Effector memory CD4-positive, alpha-beta T cell (primary cell): ENCODE results near the gene SAT2.

Experiments used
- DNase-seq, 3 donors: peaks; one replicate each; pipeline ENCODE4 v3.0.0-alpha.2; 2020
- H3K27ac ChIP-seq: 2 replicates; pipeline ENCODE4 v1.7.0; 2013; ENCODE audit warnings: mild to moderate bottlenecking, low read length, moderate library complexity; ENCODE audit not compliant: insufficient read depth, poor library complexity, severe bottlenecking
- H3K27me3 ChIP-seq: replicated peaks from 2 replicates; pipeline ENCODE4 v1.7.0; 2013; ENCODE audit warnings: mild to moderate bottlenecking, low read length; ENCODE audit not compliant: insufficient read depth, control insufficient read depth, poor library complexity, severe bottlenecking
- H3K36me3 ChIP-seq: 2 replicates; pipeline ENCODE4 v1.7.0; 2013; ENCODE audit warnings: mild to moderate bottlenecking, low read length, moderate library complexity; ENCODE audit not compliant: control insufficient read depth, insufficient read depth
- H3K4me1 ChIP-seq: 2 replicates; pipeline ENCODE4 v1.7.0; 2013; ENCODE audit warnings: low read length, mild to moderate bottlenecking; ENCODE audit not compliant: control insufficient read depth, insufficient read depth, poor library complexity, severe bottlenecking
- H3K4me3 ChIP-seq: 2 replicates; pipeline ENCODE4 v1.7.0; 2013; ENCODE audit warnings: low read length, low read depth, mild to moderate bottlenecking; ENCODE audit not compliant: insufficient read depth, poor library complexity, severe bottlenecking
- H3K9me3 ChIP-seq: 2 replicates; pipeline ENCODE4 v1.7.0; 2013; ENCODE audit warnings: mild to moderate bottlenecking, low read length, moderate library complexity; ENCODE audit not compliant: control insufficient read depth
- total RNA-seq, 3 donors: gene quantifications; one replicate each; lab custom pipeline; 2026; lab: John Stamatoyannopoulos, UW

Gene SAT2
- 18.2 to 26.1 (median 19.0) reads per million in 3 donors for total RNA-seq

DNA sequence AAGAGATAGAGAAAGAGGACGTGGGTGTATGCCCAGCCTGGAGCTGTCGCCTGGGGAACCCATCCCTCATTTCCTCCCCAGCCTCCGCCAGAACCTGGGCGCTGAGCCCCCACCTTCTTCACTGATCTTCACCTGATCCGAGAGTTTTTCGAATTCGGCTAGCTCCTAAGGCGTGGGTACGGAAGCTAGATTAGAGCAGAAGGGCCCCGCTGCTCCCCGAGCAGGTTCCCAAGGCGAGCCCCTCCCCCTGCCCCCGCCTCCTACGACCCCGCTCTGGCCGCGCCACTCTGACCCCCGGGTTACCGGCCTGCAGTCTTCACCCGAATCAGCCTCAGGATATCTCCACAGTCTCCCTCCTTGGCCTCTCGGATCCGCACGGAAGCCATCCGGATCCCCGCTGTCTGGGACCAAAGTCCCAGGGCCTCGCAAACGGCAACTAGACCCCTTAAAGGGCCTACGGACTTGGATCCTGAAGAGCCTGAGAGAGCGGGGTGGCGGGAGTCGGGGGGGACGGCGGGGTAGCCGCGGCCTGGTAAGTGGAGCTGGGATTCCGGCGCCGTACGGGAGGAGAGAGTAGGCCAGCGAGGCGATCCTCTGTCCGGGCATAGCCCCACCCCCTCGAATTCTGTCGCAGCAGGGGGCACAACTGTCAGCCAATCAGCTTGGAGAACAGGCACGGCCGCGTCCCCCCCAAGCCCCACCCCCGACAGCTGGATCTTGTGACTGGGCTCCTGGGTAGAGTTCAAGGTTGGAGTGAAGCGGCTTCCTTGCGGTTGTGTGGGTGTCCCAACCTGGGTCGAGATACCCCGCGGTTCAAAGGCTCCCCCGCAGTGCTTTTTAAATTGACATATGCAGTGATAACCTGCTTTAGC lies at the start of gene SAT2:
SAT2 (minus strand) TSS at position 572 of the 872 bp plus-strand sequence; CDS start at position 386, 186 bp downstream.
- Histone ChIP-seq H3K36me3 (no peaks in the 10 kb centered on the region), H3K27ac (peak within 1 kb of the TSS; percentile 86), H3K4me1 (peaks cover 11% of the 10 kb centered on the region), H3K27me3 (no peaks in the 10 kb centered on the region), H3K4me3 (peak within 1 kb of the TSS; percentile 80), H3K9me3 (no peaks in the 10 kb centered on the region)
- peak; percentile 79 to 83 (median 79) for DNase-seq

DNA sequence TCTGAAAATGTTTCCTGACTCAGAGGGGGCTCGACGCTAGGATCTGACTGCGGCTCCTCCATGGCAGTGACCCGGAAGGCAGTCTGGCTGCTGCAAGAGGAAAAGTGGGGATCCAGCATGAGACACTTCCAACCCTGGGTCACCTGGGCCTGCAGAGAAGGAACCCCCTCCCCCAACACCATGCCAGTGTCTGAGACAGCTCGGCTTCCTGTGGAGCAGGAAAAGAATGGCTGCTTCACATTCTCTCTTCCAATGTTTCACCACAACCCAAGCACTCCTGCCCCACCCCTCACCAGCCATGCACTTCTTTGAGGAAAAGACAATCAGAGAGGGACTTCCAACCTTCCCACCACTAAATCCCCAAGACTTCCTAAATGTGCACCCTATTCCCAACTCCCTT lies 48.9 kb upstream of the SAT2 start:
- Histone ChIP-seq H3K27ac (no peak overlapping the region), H3K4me1 (no peaks in the 10 kb centered on the region), H3K9me3 (no peaks in the 10 kb centered on the region), H3K4me3 (no peak overlapping the region), H3K27me3 (no peaks in the 10 kb centered on the region), H3K36me3 (peaks cover 32% of the 10 kb centered on the region)
- DNase-seq: no peak

DNA sequence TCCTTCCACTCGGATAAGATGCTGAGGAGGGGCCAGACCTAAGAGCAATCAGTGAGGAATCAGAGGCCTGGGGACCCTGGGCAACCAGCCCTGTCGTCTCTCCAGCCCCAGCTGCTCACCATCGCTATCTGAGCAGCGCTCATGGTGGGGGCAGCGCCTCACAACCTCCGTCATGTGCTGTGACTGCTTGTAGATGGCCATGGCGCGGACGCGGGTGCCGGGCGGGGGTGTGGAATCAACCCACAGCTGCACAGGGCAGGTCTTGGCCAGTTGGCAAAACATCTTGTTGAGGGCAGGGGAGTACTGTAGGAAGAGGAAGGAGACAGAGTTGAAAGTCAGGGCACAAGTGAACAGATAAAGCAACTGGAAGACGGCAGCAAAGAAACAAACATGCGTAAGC lies 47.3 kb upstream of the SAT2 start:
- DNase-seq: no peak
- peaks cover 39% of the 10 kb centered on the region for H3K36me3 ChIP-seq
- no peak overlapping the region for H3K4me3 ChIP-seq
- no peaks in the 10 kb centered on the region for H3K27me3 ChIP-seq
- H3K9me3 ChIP-seq: no peaks in the 10 kb centered on the region
- no peaks in the 10 kb centered on the region for H3K4me1 ChIP-seq
- no peak overlapping the region for H3K27ac ChIP-seq

DNA sequence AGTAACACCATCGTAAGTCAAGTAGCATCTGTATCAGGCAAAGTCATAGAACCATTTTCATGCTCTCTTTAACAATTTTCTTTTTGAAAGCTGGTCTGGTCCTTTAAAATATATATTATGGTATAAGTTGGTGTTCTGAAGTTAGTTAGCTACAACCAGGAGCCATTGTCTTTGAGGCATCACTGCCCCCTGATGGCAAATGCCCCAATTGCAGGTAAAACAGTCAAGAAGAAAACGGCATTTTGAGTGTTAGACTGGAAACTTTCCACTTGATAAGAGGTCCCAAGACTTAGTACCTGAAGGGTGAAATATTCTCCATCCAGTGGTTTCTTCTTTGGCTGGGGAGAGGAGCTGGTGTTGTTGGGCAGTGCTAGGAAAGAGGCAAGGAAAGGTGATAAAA lies 45.6 kb upstream of the SAT2 start:
- DNase-seq: no peak
- H3K36me3 ChIP-seq: peaks cover 50% of the 10 kb centered on the region

DNA sequence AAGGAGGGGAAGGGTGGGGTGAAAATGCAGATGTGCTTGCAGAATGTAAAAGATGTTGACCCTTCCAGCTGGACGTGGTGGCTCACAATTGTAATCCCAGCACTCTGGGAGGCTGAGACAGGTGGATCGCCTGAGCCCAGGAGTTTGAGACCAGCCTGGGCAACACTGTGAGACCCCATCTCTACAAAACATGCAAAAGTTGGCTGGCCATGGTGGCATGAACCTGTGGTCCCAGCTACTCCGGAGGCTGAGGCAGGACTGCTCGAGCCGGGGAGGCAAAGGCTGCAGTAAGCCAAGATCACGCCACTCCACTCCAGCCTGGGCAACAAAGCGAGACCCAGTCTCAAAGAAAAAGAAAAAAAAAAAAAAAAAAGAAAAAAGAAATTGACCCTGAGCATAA lies 40.9 kb upstream of the SAT2 start:
- Histone ChIP-seq H3K4me1 (no peaks in the 10 kb centered on the region), H3K4me3 (no peak overlapping the region), H3K27me3 (no peaks in the 10 kb centered on the region), H3K27ac (no peak overlapping the region), H3K9me3 (no peaks in the 10 kb centered on the region), H3K36me3 (peaks cover 34% of the 10 kb centered on the region)
- DNase-seq: no peak

More for the DNA sequence above, 45.6 kb upstream of the SAT2 start:
- H3K9me3 ChIP-seq: no peaks in the 10 kb centered on the region
- H3K27ac ChIP-seq: no peak overlapping the region
- H3K4me1 ChIP-seq: no peaks in the 10 kb centered on the region
- H3K4me3 ChIP-seq: no peak overlapping the region
- no peaks in the 10 kb centered on the region for H3K27me3 ChIP-seq

DNA sequence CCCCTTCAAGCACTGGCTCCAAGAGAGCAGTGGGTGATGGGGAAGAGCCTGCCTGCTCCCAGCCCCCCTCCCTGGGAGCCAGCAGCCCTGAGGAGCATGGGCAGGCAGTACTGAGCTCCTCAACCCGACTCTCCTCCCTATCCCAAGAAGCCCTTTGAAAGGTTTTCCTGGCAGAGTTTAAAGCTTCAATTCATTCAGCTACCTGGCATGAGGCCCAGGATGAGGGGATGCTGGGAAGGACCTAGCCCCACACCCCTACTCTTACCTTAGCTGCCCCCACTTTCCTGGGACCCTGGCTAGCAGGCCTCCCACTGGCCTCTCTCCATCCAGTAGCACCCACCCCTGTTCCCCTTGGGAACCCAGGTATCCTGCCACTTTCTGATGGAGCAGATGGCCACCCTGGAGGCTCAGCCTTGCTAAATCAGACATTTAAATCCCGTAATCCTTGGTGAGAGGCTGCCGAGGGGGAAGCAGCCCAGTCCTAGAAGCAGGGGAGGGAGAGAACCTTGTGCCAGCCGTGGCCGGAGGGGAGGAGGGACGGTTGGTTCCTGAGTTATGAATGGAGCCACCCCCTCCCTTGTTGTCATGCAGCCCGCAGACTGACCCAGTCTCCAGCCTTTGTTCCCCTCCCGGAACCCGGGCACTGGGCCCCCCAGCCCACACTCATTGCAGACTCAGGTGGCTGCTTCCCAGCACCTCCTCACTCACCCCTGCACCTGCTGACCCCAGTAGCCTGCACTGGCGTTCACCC lies 40.2 kb upstream of the SAT2 start:
- DNase-seq: no peak
- Histone ChIP-seq H3K4me3 (no peak overlapping the region), H3K27me3 (no peaks in the 10 kb centered on the region), H3K27ac (no peak overlapping the region), H3K9me3 (no peaks in the 10 kb centered on the region), H3K4me1 (no peaks in the 10 kb centered on the region), H3K36me3 (peaks cover 28% of the 10 kb centered on the region)

DNA sequence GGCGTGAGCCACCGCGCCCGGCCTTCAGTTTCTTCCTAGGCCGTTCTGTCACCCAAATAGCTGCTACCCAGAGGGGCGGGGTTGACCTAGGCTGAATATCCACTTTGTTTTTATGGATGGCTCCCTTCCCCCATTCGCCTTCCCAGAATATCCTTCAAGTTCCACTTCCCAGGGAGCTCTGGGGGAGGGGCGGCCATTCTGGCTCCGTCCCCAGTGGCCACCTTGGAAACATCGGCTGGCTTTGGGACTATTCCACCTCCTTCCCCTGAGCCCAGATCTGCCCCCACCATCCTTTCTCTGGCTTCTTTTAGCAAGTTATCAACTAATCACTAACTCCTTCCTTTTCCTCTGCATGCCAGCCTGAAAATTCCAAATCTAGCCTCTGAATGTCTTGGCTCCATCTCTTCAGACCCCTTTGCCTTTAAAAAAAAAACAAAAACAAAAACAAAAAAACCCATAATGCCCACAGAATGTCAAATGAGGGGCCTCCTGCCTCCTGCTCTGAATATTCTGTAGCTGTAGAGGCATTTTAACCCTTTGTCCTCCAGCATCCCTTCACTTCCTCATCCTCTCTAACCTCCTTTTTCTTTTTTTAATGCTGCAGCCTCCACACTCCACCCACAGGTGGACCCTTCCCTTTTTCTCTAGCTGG lies 29.5 kb upstream of the SAT2 start:
- peaks cover 4% of the 10 kb centered on the region for H3K27me3 ChIP-seq
- H3K9me3 ChIP-seq: no peaks in the 10 kb centered on the region
- H3K4me3 ChIP-seq: no peak overlapping the region
- no peaks in the 10 kb centered on the region for H3K36me3 ChIP-seq
- no peak overlapping the region for H3K27ac ChIP-seq
- no peak for DNase-seq
- no peaks in the 10 kb centered on the region for H3K4me1 ChIP-seq

DNA sequence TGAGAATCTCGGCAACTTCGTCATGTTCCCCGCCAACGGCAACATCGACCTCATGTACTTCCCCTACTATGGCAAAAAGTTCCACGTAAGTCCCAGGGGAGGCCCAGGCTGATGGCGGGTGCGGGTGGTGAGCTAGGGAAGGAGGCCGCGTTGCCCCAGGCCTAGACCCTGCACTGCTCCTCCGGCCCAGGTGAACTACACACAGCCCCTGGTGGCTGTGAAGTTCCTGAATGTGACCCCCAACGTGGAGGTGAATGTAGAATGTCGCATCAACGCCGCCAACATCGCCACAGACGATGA lies 27.9 kb upstream of the SAT2 start:
- peaks cover 12% of the 10 kb centered on the region for H3K4me1 ChIP-seq
- H3K36me3 ChIP-seq: no peaks in the 10 kb centered on the region
- H3K9me3 ChIP-seq: no peaks in the 10 kb centered on the region
- no peak overlapping the region for H3K4me3 ChIP-seq
- no peak for DNase-seq
- H3K27me3 ChIP-seq: peaks cover 20% of the 10 kb centered on the region
- no peak overlapping the region for H3K27ac ChIP-seq

DNA sequence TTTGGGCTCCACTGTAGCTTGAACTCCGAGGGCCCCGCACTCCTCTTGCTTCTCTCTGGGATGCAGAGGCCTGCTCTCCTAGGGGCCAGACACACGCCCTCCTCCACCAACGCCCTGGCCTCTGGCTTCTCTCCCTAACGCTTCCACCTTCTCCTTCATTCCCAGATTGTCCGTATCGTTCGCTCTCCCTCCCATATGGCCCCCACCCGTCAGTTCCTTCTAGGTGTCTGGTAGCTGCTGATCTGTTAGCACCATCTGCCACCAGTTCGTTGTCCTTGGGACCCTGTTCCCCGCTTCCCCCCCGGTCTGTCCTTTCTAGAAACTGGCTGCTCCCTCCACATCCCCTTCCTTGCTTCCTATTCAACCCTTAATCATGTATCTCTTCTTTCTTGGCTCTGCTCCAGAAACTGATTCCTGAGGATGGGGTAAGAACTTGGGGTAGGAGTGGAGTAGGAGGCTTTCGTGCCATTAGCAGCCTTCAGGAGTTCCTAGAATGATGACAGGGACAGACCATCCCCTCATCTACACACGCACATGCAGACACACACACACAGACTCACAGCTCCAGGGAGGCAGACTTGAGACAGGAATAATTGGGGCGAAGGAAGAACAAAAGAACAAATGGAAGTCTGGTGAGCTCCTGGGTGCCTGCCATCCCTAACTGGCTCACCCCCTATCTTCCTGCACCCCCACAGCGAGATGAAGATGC lies 27.4 kb upstream of the SAT2 start:
- Histone ChIP-seq H3K9me3 (no peaks in the 10 kb centered on the region), H3K27ac (no peak overlapping the region), H3K4me1 (peaks cover 17% of the 10 kb centered on the region), H3K4me3 (no peak overlapping the region), H3K36me3 (no peaks in the 10 kb centered on the region), H3K27me3 (peaks cover 25% of the 10 kb centered on the region)
- no peak for DNase-seq
